Activated T-cell treated with anti-CD3 and anti-CD28 coated beads, Interleukin-2, amount 50 U/mL, for 1 hour (primary cell): ENCODE measurements around the gene HBS1L.

Source experiments
- DNase-seq: peaks from one replicate; pipeline ENCODE4 v3.0.0-alpha.2; 2020

The HBS1L gene

DNA sequence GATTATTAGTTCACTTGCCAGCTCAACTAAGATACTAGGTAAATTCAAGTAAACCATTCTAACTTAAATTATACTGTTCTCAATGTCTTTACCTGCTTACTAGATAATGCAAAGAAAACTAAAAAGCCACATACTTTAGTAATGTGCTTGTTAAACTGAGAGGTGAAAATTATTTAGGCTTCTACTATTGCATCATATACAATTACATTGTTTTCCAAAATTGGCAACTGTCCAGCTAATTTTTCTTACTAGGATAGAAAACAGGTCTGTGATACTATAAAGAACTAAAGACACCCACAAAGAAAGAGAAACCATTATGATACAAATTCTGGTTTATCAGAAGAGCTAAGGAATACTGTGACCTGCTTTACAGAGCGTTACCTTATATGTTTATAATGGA is 59.1 kb downstream of the HBS1L start:
- DNase-seq, result no peak

DNA sequence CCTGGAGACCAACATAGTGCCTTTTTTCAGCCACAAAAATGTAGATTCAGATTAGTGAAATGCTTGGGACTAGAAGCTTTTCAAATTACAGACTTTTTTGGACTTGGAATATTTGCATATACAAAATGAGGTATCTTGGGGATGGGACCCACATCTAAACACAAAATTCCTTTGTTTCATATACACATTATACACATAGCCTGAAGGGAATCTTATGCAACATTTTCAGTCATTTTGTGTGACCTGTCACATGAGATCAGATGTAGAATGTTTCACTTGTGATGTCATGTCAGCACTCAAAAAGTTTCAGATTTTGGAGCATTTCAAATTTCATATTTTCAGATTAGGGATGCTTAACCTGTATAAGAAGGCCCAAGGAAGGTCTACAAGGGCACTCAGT is 60.2 kb downstream of the HBS1L start:
- no peak for DNase-seq

DNA sequence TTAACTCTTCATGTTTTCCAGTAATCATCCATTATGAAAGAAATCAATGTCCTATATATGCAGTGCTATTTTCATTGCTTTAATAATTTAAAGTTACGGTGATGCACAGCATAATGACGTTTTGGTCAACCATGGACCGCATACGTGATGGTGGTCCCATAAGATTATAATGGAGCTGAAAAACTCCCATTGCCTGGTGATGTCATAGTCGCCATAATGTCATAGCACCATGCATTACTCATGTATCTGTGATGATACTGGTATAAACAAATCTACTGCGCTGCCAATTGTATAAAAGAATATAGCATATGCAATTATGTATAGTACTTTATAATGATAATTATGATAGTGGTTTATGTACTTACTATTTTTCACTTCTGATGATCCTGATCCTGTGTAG is 62.5 kb downstream of the HBS1L start:
- no peak for DNase-seq

DNA sequence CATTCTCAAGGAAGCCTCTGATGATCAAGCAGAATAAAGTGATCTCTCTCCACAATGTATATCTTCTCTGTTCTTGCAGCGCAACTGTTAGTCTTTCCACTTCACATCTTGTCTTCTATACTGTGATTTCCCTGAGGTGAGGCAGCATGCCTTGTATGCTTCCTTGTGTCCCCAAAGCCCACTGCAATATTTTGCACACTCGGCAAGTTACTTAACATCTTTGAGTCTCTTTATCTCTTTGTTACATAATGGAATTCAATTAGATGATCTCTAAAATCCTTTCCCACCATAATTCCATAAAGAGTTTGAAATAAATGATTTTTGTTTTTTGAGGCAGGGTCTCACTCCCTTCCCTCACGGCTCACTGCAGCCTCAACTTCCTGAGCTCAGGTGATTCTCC is 64.4 kb downstream of the HBS1L start:
- DNase-seq, result no peak

DNA sequence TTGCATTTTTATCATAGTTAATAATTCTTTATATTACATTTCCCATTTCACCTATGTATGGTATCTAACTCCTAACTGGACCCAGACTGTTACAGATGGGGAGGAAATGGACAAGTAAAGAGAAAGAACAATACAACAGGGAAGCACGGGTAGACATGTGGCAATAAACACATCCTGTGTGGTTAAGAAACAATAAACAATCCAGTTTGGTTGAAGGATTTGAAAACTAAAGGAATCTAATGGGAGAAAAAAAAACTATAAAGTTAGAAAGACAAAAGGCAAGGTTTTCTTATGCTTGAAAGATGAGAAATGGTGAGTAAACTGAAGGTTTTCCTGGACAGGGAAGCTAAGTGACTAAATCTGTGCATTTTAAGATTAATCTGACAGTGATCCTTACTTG is 69.8 kb downstream of the HBS1L start:
- no peak for DNase-seq

DNA sequence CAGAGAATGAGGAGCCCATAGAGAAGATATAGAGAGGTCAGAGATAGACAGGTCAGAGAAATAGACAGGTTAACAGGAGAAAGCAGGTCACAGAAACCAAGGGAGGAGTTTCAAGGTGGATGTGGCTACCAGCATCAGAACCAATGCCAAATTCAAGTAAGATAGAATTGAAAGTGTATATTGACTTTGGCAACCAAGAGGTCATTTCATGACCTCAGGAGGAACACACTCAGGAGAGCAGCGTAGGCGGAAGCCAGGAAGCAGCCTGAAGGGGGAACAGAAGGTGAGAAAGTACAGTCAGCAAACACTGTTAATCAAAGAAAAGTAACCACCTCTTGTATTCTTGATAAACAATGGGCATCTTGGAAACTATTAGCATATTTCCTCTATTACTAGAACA is 70.8 kb downstream of the HBS1L start:
- DNase-seq, result no peak

DNA sequence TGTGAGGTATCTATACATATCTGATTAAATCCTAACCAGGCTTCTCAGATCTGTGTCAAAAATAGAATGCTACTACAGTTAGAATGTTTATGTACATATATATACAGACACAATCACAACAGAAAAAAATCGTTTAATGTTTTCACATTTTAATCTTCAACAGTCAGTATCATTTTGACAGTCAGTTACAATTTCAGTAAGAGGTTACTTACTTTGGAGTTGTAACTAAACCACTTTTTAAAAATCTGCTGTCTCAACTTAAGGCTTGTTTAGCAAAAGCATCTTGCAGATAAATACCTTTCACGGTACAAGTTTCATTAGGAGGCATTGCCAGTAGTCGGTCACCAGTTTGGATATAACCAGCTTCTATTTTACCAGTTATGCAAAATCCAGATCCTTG is 72.5 kb downstream of the HBS1L start:
- no peak for DNase-seq

DNA sequence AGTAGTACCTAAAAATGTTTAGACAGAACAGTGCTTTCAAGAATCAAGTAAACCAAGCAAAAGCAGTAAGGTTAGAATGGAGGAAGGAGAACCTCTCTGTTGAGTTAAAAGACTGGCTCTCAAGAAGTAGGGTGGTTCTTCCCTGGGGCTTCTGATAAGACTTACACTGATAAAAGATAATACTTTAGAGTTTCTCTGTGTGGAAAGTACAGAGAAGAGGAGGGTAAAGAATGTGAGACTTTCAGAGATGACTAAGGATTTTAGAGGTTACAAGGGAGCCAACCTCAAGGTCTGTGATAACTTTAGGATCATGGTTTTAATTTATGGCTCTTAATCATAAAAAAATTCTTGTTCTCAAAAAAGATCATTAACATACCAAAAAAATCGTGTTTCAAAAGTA is 73.8 kb downstream of the HBS1L start:
- DNase-seq, result no peak

DNA sequence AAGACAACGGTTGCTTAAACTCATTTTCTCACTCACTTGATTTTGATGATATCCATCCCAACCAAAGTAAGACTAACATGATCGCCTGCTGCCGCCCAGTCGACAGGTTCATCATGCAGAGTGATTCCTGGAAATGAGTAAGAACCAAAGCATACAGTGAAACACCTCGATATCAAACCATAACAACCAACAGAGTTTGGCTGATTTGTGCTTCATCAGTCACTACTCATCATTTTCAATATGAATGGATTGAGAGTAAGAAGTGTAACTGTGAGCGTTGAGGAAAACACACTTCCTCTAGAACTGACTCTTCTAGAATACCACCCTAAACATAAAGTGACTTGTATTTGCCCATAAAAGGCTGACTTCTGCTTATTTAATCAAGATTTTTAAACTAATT is 75.5 kb downstream of the HBS1L start:
- DNase-seq, result no peak

DNA sequence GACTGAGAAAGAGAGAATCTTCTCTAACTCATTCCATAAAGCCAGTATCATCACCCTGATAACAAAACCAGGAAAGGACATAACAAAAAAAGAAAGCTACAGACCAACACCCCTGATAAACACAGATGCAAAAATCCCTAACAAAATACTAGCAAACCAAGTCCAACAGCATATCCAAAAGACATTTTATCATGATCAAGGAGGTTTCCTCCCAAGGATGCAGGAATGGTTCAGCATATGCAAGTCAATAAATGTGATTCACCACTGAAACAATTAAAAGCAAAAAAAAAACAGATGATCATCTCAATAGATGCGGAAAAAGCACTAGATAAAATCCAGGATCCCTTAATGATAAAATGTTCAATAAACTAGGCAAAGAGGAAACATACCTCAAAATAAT is 80.3 kb downstream of the HBS1L start:
- DNase-seq, result no peak

DNA sequence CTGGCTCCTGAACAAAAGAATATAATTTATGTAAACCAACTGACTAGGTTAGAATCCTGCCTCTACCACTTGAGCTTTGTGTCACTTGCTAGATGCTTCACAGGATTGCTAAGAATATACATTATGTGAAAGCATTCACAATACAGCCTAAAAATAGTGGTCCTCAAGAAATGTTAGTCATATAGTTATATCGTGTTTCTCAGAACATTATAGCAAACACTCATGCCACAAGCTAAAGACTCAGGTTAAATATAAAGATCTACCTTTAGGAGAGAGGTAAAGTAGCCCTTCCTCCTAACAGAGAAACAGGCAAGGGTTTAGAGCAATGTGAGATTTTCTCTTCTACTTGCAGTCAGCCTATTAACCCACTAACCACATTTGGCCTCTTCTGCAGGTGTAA is 86.9 kb downstream of the HBS1L start:
- no peak for DNase-seq

DNA sequence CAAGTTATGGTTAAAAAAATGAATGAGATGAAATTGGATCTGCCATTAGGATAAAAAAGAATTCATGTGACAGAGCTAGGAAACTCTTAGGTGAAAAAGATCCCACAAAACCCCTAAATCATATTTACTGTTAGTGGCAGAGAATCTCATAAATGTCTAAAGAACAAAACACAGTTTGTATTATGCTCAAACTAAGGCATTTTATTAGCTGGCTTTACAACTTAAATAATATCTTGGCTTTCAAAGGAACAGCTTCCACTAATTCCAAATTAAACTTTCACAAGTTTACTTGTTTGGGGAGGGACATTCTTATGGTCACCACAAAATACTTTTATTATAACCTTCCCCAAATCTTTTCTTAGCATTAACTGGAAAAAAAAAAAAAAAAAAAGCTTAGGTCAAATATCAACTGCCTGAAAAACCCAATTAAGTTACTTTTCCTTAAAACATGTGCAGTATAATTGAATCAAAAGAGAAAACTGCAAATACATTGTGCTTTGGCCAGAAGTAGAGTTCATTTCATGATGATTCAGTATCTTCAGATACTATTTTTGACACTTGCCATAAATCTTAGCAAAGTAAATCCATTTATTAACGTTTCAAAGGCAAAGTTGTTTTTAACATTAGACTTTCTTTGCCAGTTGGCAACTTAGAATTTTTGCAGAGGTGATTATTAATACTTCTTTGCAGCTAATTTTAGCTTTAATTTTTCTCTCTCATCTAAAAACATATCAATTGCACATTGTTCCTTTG is 90.0 kb downstream of the HBS1L start:
- DNase-seq, result no peak

DNA sequence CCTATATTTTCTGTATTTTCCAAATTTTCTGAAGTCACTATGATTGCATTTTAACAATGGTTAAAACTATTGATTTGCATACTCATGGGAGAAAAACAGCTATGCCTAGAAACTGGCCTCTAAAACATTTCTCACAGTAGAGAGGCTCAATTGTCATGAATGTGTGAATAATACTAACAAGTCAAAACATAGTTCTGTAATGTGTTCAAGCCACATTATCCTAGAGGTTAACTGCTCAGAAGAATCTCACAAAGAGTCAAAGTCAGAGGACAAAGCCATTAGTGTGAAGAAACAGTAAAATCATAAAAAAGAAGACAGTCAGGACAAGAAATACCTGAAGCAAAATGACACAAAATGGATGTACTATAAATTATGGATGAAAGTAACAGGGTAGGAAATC is 92.2 kb downstream of the HBS1L start:
- no peak for DNase-seq

DNA sequence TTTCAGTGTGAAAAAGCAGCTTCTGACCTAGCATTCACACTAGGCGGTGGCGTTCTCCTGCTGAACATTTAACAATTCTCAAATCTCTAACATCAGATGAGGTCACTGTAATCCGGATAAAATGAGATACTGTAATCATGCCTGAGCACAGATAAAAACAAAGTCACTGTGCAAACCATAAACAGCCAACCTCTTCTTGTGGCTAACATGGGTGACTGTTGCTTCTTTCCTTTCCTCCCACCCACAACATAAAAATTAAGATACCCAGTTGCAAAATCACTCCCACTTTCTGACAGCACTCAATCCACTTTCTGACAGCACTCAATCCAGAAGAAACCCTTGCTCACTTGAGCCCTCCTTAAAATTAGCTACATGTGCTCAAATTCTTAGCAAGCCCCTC is 93.3 kb downstream of the HBS1L start:
- DNase-seq, result no peak

DNA sequence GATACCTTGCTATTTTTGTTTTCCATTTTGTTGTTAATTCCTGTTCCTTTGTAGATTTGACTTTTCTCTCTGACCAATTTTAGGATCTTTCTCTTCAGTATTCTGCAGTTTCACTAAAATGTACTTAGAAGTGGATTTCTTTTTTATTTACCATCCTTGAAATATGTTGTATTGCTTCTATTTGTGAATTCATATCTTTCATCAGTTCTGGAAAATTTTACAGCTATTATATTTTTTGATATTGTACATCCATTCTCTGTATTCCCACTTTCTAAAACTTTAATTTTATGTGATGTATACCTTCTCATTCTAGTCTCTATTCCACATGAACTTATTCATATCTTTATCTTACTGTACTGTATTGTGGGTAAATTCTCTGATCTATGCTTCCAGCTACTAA is 95.0 kb downstream of the HBS1L start:
- DNase-seq, result no peak

DNA sequence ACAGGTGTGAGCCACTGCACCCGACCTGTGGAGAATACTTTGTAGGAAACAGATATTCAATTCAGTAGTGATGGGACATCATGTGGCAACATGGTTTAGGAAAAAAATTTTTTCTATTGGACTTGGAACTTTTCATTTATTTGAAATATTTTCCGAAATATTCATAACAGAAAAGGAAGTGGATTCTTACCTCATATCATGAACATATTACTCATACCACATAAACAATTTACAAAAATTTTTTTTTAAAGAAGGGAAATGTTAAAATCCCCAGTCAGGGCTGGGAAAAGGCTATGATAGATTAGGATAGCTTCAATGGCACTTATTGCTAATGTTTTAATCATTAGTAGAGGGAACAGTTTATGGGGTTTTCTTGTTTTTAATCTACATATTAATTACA is 97.9 kb downstream of the HBS1L start:
- no peak for DNase-seq

DNA sequence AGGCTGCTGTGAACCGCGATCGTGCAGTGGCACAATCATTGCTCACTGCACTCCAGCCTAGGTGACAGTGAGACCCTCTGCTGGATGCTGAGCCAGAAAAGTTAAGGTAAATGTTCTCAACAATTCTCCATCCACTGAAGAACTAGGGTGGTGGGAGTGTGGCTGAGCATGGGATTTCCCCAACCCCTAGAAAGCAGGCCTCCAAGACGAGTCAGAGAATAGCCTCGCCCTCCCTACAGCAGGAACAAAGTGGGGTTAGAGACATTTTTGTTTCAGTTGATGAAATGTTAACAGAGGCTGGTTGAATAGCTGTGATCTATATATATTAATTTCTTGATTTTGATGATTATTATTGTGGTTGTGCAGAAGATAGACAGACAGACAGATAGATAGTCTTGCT is 98.6 kb downstream of the HBS1L start:
- DNase-seq, result no peak

DNA sequence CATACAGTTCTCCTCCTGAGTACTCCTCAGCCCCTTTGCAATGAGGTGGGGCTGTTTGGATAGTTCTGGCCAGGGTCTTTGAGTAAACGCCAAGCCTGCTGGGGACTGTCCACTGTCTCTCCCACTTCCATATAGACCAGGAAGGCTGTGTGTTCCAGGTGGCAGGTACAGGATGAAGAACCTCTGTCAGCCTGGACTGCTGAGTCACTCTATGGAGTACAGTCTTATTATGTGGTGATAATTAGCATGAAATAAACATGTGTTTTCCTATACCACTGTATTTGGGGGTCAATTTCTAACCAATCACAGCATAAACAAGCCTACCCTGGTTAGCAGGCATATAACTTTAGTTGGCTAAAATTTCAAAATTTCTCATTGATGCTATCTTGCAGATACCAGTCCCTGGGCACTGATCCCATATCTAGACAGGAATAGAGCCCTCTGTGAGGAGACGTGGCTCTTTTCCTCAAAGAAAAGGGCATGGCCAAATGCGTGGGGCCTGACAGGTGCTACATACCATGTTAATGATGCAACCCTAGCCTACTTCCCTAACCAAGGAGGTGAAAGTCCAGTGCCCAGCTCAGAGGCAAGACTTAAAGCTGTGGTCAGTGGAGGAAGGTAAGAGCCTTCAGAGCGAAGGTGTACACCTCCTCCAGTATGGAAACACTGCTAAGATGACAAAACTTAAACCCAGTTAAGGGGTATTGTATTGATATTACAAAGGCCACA is 100.2 kb downstream of the HBS1L start:
- DNase-seq, result no peak

DNA sequence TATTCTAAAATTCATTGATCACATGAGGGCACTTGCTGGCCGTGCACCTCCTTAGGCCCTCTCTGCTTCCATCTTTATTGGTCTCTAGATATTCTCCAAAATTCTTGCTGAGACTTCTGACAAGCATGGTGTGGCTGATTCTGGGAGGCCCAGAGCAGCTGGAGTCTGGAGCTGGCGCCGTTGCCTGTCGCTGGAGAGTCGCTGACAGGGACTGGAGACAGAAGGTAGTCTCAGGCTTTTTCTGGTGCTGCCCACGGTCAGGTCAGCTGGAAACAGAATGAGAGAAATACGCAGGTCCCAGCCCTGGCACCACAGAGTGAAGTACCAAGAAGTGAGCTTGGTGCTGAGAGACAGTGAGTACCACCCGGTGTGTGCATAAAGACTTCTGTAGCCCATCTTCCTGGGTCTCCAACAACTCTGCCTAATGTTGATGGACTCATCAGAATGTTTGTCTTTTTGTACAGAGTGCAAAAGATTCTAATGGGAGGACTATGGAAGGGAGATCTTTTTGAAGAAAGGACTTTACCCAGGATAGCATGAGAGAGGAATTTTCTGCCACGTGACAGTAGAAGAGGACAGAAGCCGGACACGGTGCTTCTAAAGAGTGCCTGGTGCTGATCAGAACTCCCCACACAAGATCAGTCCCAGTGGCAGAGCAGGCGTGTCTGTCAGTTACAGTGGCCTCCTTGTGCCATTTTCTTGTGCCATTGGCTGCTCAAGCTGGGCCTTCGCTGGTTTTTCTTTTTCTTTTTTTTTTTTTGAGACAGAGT is 102.9 kb downstream of the HBS1L start:
- no peak for DNase-seq

DNA sequence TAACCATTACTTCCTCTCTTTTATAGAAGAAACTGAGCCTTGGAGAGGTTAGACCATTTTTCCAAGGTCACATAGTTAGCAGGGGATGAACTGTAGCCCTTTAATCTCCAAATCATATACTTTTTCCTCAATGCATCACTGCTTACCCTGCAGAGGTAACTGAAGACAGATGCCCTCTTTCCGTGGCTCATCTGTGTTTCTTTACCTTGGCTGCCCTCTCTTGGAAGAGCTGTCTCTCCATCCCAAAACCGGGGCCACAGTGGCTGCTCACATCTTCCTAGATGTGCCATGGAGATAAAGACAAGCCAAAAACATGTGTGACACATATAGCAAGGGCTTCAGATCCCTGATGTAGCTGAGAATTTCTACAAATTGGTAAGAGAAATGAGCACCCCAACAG is 104.1 kb downstream of the HBS1L start:
- no peak for DNase-seq

DNA sequence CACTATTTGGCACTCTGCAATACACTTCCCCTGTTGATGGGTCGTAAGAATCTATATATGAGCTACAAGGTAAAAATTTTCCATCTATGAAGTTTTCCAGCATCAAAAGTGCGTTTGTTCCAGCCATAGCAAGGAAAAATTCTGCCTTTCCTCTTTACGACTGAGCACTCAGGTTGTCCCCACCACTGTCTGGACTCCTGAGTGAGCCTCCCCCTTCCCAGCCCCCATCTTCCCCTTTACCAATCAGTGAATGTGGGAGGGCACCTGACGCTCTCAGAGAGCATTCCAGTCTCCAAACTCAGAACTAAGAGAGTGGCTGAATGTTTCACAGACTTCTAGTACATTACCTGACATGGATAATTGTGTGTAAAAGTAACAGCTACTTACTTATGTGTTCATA is 104.7 kb downstream of the HBS1L start, which contains the start of gene ALDH8A1:
Gene ALDH8A1 (minus strand): TSS at position 175 of the 400 bp plus-strand sequence. CDS start 48 bp downstream, at position 127.
- DNase-seq, result no peak

DNA sequence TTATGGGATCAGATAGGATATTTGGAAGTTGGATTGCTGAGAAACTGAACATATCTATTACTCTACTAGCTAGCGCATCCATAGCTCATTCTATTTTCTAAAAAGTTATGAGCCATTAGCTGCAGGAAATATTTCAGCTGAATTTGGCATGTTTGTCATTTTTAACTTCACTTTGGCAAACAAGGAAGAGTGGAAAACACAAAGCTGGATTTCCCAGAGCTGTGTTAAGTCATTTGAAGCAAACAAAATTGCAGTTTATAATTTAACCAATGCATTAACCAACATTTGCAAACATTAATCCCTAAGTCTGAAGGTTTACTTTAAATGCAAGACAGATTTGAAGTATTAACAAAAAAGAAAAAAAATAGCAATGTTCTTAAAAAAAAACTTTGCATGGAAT is 105.9 kb downstream of the HBS1L start:
- no peak for DNase-seq

DNA sequence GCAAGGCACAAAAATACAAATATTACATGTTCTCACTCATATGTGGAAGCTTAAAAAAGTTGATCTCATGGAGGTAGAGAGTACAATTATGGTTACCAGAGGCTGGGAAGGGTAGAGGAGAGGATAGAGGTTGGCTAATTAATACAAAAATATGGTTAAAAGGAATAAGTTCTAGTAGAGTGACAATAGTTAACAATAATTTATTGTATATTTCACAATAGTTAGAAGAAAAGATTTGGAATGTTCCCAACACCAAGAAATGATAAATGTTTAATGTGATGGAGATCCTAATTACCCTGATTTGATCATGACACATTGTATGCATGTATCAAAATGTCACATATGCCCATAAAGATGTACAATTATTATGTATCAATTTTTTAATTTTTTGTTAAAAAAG is 106.5 kb downstream of the HBS1L start:
- no peak for DNase-seq

DNA sequence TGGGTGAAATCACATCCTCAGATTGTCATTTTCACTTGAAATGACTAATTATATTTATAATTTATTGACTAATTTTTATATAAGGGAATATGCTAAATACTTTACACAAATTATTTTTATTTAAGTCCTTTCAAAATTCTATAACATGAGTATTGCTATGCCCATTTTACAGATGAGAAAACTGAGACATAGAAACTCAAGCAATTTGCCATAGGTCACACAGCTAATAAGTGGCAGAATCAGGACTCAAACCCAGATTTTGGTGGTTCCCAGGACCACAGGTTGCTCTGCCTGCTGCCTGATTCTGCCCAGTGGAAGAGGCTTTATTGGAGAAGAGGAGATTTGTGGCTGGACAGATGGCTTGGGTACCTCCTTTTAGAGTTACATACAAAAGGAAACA is 109.6 kb downstream of the HBS1L start:
- no peak for DNase-seq
